Keratinocyte (primary cell): ENCODE measurements around the gene CAPN7. TPM values are rescaled to one million over a fixed set of nuclear protein-coding genes. Genes with fewer than 3 reads are reported as not detected.

Experiments
- DNase-seq: peaks from one replicate; pipeline ENCODE4 v3.0.0-alpha.2; 2011; ENCODE audit warnings: low read depth, missing footprints, low spot score
- FAIRE-seq: peaks from 2 replicates; lab custom pipeline; 2011; peaks lifted over from hg19 to GRCh38; lab: Jason Lieb, UNC
- H2AFZ ChIP-seq: 2 replicates; pipeline ENCODE4 v1.6.0; 2012; ENCODE audit warnings: low read length, control low read depth, inconsistent platforms; ENCODE audit not compliant: control insufficient read depth
- H3K27ac ChIP-seq: 2 replicates; pipeline ENCODE4 v1.5.1; 2011; ENCODE audit warnings: low read length; ENCODE audit not compliant: control insufficient read depth, insufficient read depth
- H3K27me3 ChIP-seq: 3 replicates; pipeline ENCODE4 v1.6.0; 2011; ENCODE audit warnings: low read length; ENCODE audit not compliant: control insufficient read depth, insufficient read depth; ENCODE audit errors: extremely low read depth
- H3K36me3 ChIP-seq, 2 experiments: 2 replicates in 1 of 2; 3 replicates in 1 of 2; pipeline ENCODE4 v1.5.1; 2011; ENCODE audit warnings: low read length in 2 of 2, mild to moderate bottlenecking in 1 of 2; ENCODE audit not compliant: control insufficient read depth in 2 of 2, insufficient read depth in 2 of 2; ENCODE audit errors: extremely low read depth in 1 of 2
- H3K4me1 ChIP-seq: 3 replicates; pipeline ENCODE4 v1.5.1; 2011; ENCODE audit warnings: low read length; ENCODE audit not compliant: control insufficient read depth, insufficient read depth; ENCODE audit errors: extremely low read depth
- H3K4me2 ChIP-seq: 3 replicates; pipeline ENCODE4 v1.6.0; 2011; ENCODE audit warnings: low read depth, low read length; ENCODE audit not compliant: control insufficient read depth, insufficient read depth; ENCODE audit errors: extremely low read depth
- H3K4me3 ChIP-seq, 3 experiments: fragments of 200-600 bp in 1 of 3; sonication (generic) in 1 of 3; 2 replicates in 2 of 3; 3 replicates in 1 of 3; pipeline ENCODE4 v1.5.1; 2011 to 2016; ENCODE audit warnings: low read length in 3 of 3, mild to moderate bottlenecking in 3 of 3, control low read depth in 2 of 3, inconsistent platforms in 1 of 3, low read depth in 1 of 3, mixed read lengths in 1 of 3, mixed run types in 1 of 3, moderate library complexity in 1 of 3; ENCODE audit not compliant: control insufficient read depth in 2 of 3, insufficient read depth in 2 of 3; ENCODE audit errors: extremely low read depth in 1 of 3
- H3K79me2 ChIP-seq: 2 replicates; pipeline ENCODE4 v1.6.0; 2012; ENCODE audit warnings: low read length; ENCODE audit not compliant: control insufficient read depth, insufficient read depth
- H3K9ac ChIP-seq: 3 replicates; pipeline ENCODE4 v1.6.0; 2011; ENCODE audit warnings: low read length; ENCODE audit not compliant: control insufficient read depth, insufficient read depth; ENCODE audit errors: extremely low read depth
- H3K9me1 ChIP-seq: 3 replicates; pipeline ENCODE4 v1.6.0; 2011; ENCODE audit warnings: low read length; ENCODE audit not compliant: control insufficient read depth, insufficient read depth; ENCODE audit errors: extremely low read depth
- H3K9me3 ChIP-seq: 2 replicates; pipeline ENCODE4 v1.5.1; 2012; ENCODE audit warnings: low read depth, low read length; ENCODE audit not compliant: control insufficient read depth
- H4K20me1 ChIP-seq: 3 replicates; pipeline ENCODE4 v1.6.0; 2011; ENCODE audit warnings: low read length; ENCODE audit not compliant: control insufficient read depth, insufficient read depth; ENCODE audit errors: extremely low read depth
- EZH2 ChIP-seq: IDR thresholded peaks from one replicate; pipeline ENCODE4 v1.6.1; 2012; ENCODE audit warnings: inconsistent platforms, mild to moderate bottlenecking, low read length, moderate library complexity
- dilution Hi-C: fragments of 300-500 bp; cut with MboI; formaldehyde crosslinking; loops from one replicate; pipeline ENCODE4 v1.7.0; 2020; ENCODE audit warnings: low sequenced_read_pairs; ENCODE audit not compliant: extremely low pct_ligation_motif_present
- polyA plus RNA-seq, 5 experiments: library from polyadenylated mRNA; depleted of rRNA in 3 of 5; stranded (reverse) in 3 of 5; stranded (forward) in 1 of 5; unstranded in 1 of 5; fragments of >200 nt; gene quantifications; 1 replicate in 1 of 5; 2 replicates in 3 of 5; 3 replicates in 1 of 5; pipeline versions ENCODE4 v1.2.1 to v1.2.3, GENCODE V29; 2011 to 2012; ENCODE audit warnings: missing spikeins in 2 of 5, low read depth in 1 of 5, low replicate concordance in 1 of 5
- TF ChIP-seq, protein P1 (sequence below), 3 experiments: IDR thresholded peaks in 1 of 3; conservative IDR thresholded peaks in 1 of 3; optimal IDR thresholded peaks in 1 of 3; 2 replicates in 2 of 3; 3 replicates in 1 of 3; pipeline versions ENCODE3 to v1.5.1; 2011; ENCODE audit warnings: low read length in 3 of 3, mild to moderate bottlenecking in 3 of 3, moderate library complexity in 2 of 3, control low read depth in 1 of 3, inconsistent platforms in 1 of 3; ENCODE audit not compliant: insufficient read depth in 2 of 3; ENCODE audit errors: extremely low read depth in 1 of 3

CAPN7 gene
- polyA plus RNA-seq, 1 donor (not counting 4 experiments of a cell fraction or from before 2014, with no cell fraction given): 29.3 TPM

DNA sequence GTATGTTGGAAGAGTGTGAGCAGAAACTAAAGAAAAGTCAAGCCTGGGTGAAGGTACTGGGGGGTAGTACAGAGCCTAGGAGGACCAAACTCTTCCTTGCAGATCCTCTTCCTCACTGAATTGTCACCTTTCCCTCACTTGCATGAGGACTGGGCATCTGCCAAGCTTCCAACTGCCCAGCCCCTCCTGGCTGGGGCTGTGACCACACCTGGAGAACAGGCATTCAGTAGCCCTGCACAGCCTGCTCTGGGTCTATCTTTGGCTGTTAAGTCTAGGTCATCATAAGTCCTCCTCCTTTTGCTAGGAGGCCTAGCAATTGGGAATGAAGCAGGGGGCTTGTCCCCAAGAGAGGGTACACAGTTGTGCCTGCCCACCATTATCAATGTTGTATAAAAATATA, 55.2 kb downstream of the CAPN7 start:
- H3K4me3 ChIP-seq: no peak overlapping the region
- no peak overlapping the region for H3K27ac ChIP-seq
- DNase-seq (no peak), FAIRE-seq (no peak)
- peak overlapping the region; percentile 13 for H3K4me2 ChIP-seq
- peaks cover 12% of the 10 kb centered on the region for H3K4me1 ChIP-seq
- dilution Hi-C loops: no loop called here
- H3K9ac ChIP-seq: no peak overlapping the region
- H2AFZ ChIP-seq: no peak overlapping the region
- no peaks in the 10 kb centered on the region for H3K27me3 ChIP-seq
- H3K9me1 ChIP-seq: no peaks in the 10 kb centered on the region
- H4K20me1 ChIP-seq: no peaks in the 10 kb centered on the region
- H3K36me3 ChIP-seq: peaks cover 11 to 22% of the 10 kb centered on the region in 2 experiments
- no peaks in the 10 kb centered on the region for H3K9me3 ChIP-seq
- H3K79me2 ChIP-seq: no peaks in the 10 kb centered on the region
- TF ChIP-seq, protein P1, sequence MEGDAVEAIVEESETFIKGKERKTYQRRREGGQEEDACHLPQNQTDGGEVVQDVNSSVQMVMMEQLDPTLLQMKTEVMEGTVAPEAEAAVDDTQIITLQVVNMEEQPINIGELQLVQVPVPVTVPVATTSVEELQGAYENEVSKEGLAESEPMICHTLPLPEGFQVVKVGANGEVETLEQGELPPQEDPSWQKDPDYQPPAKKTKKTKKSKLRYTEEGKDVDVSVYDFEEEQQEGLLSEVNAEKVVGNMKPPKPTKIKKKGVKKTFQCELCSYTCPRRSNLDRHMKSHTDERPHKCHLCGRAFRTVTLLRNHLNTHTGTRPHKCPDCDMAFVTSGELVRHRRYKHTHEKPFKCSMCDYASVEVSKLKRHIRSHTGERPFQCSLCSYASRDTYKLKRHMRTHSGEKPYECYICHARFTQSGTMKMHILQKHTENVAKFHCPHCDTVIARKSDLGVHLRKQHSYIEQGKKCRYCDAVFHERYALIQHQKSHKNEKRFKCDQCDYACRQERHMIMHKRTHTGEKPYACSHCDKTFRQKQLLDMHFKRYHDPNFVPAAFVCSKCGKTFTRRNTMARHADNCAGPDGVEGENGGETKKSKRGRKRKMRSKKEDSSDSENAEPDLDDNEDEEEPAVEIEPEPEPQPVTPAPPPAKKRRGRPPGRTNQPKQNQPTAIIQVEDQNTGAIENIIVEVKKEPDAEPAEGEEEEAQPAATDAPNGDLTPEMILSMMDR (optimal IDR thresholded peaks at IDR 0.05 in 1 of 3, IDR thresholded peaks at IDR 0.05 in 1 of 3, conservative IDR thresholded peaks at IDR 0.05 in 1 of 3; ENCODE audit: extremely low read depth in 1 of 3, insufficient read depth in 2 of 3, low read length in 3 of 3): no peak
- TF ChIP-seq EZH2: no peak

DNA sequence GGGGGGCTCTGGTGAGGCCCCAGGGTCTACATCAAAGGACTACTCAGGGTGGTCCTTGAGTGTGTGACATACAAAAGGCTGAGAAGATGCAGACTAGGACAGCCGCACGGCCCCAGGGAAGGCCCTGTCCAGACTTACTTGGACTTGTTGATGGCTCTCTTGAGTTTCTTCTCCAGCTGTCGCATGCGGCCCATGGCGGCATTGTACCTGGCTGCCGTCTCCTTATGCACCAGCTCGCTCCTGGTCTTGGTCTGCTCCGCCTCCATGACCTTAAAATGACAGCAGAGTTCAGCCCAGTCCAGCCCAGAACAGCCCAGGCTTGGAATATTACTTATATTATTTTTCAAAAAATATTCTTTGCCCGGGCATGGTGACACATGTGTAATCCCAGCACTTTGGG, 56.0 kb downstream of the CAPN7 start:
- Histone ChIP-seq H3K27ac (no peak overlapping the region), H3K4me1 (peaks cover 12% of the 10 kb centered on the region), H2AFZ (no peak overlapping the region), H3K9ac (no peak overlapping the region), H4K20me1 (no peaks in the 10 kb centered on the region), H3K36me3 (peaks cover 7 to 16% of the 10 kb centered on the region in 2 experiments), H3K4me2 (no peak overlapping the region), H3K79me2 (no peaks in the 10 kb centered on the region), H3K9me3 (no peaks in the 10 kb centered on the region), H3K9me1 (no peaks in the 10 kb centered on the region), H3K4me3 (no peak overlapping the region), H3K27me3 (no peaks in the 10 kb centered on the region)
- DNase-seq (no peak), FAIRE-seq (no peak)
- dilution Hi-C loops: no loop called here
- TF ChIP-seq EZH2: no peak
- TF ChIP-seq, protein P1 (optimal IDR thresholded peaks at IDR 0.05 in 1 of 3, IDR thresholded peaks at IDR 0.05 in 1 of 3, conservative IDR thresholded peaks at IDR 0.05 in 1 of 3; ENCODE audit: extremely low read depth in 1 of 3, insufficient read depth in 2 of 3, low read length in 3 of 3): no peak
